ENCODE measurements around the gene SLC39A7. TPM values are rescaled to one million over a fixed set of nuclear protein-coding genes. Genes with fewer than 3 reads are reported as not detected.

Gene SLC39A7
- total and polyA plus RNA-seq, 2 of the 13 experiments (the other 11 are each of a cell fraction or from before 2014, with no cell fraction given): 142 to 229 TPM

- TF ChIP-seq ZBTB39 (CRISPR knock-in tag; IDR thresholded peaks at IDR 0.05): peak; percentile 80; the same call in 1 of the 2 replicates
- TF ChIP-seq FOXA1 (IDR thresholded peaks at IDR 0.05): no peak
- peak; percentile 87 for TF ChIP-seq FOXA1 (CRISPR knock-in tag; IDR thresholded peaks at IDR 0.05)
- TF ChIP-seq FOXA3 (CRISPR knock-in tag; IDR thresholded peaks at IDR 0.05): peak; percentile 92
- TF ChIP-seq ZNF576 (CRISPR knock-in tag; IDR thresholded peaks at IDR 0.05): no peak
- TF ChIP-seq YEATS2 (CRISPR knock-in tag; IDR thresholded peaks at IDR 0.05; ENCODE audit: borderline replicate concordance): peak; percentile 2; the same call in 1 of the 2 replicates
- peak; percentile 88 for TF ChIP-seq PAXIP1 (CRISPR knock-in tag; conservative IDR thresholded peaks at IDR 0.05)
- no peak for TF ChIP-seq MBNL3 (CRISPR knock-in tag; conservative IDR thresholded peaks at IDR 0.05)
- TF ChIP-seq ZNF446 (CRISPR knock-in tag; IDR thresholded peaks at IDR 0.05): no peak
- no peak for TF ChIP-seq ZBTB33 (CRISPR knock-in tag; IDR thresholded peaks at IDR 0.05)
- no peak for TF ChIP-seq TEAD3 (CRISPR knock-in tag; optimal IDR thresholded peaks at IDR 0.05; ENCODE audit: borderline replicate concordance)
- no peak for TF ChIP-seq ZNF33B (CRISPR knock-in tag; IDR thresholded peaks at IDR 0.05)
- TF ChIP-seq ATF7-NPFF (CRISPR knock-in tag; IDR thresholded peaks at IDR 0.05; ENCODE audit: low read depth): no peak
- no peak; the same call in 1 of the 2 replicates for TF ChIP-seq NFKBIZ (CRISPR knock-in tag; IDR thresholded peaks at IDR 0.05)
- 0 out of 2 replicates have a peak, but pooled peaks have one; percentile 14 for TF ChIP-seq RCOR2 (CRISPR knock-in tag; IDR thresholded peaks at IDR 0.05)
- TF ChIP-seq BATF2 (CRISPR knock-in tag; IDR thresholded peaks at IDR 0.05): peak; percentile 84; the same call in 1 of the 2 replicates
- TF ChIP-seq ZBTB25 (CRISPR knock-in tag; IDR thresholded peaks at IDR 0.05): no peak
- TF ChIP-seq SYNCRIP (IDR thresholded peaks at IDR 0.05; ENCODE audit: insufficient read depth, low read depth, low read length): no peak
- no peak for TF ChIP-seq ISX (CRISPR knock-in tag; conservative IDR thresholded peaks at IDR 0.05)
- TF ChIP-seq ZNF552 (CRISPR knock-in tag; IDR thresholded peaks at IDR 0.05; ENCODE audit: borderline replicate concordance): no peak; the same call in 1 of the 2 replicates
- TF ChIP-seq ZNF17 (CRISPR knock-in tag; IDR thresholded peaks at IDR 0.05): no peak
These were observed 914 bp upstream of the SLC39A7 start (continued) for GRCh38 chr6:33199687-33200218.
